HepG2 (cell line): Measurements from ENCODE around the gene SLC19A1. TPM values are rescaled to one million over a fixed set of nuclear protein-coding genes. Genes with fewer than 3 reads are reported as not detected.

Experiments
- ATAC-seq: fragments of 200-7000 bp; cut with Tn5 transposase; 3 replicates; pipeline ENCODE4 v1.9.1; 2020; ENCODE audit warnings: mild to moderate bottlenecking, moderate library complexity
- BruUV-seq: library from RNA; stranded (reverse); fragments of 400-500 nt; replicated peaks from 2 replicates; lab custom pipeline; 2021; lab: Mats Ljungman, UMichigan
- CTCF ChIA-PET: fragments of 300-600 bp; formaldehyde crosslinking; extraction: SDS; loops from one replicate; lab custom pipeline; 2021; ENCODE audit warnings: low total read pairs, inconsistent platforms, low intra/inter-chr PET ratio; lab: Yijun Ruan, JAX
- POLR2A ChIA-PET: fragments of 350-600 bp; sonication (Branson Sonifier 250); formaldehyde crosslinking; loops from one replicate; lab custom pipeline; 2020; ENCODE audit warnings: antibody characterized with exemption, inconsistent platforms; lab: Yijun Ruan, JAX
- DNase-seq: peaks from one replicate; pipeline ENCODE4 v3.0.0-alpha.2; 2015; ENCODE audit warnings: low spot score
- FAIRE-seq: peaks from 3 replicates; lab custom pipeline; 2011; peaks lifted over from hg19 to GRCh38; lab: Jason Lieb, UNC
- H2AFZ ChIP-seq: one replicate; pipeline ENCODE4 v1.6.1; 2011; ENCODE audit warnings: low read length, inconsistent platforms
- H3K27ac ChIP-seq: fragments of 300-600 bp; 3 replicates; pipeline ENCODE4 v1.8.0; 2011; ENCODE audit warnings: mixed run types, mild to moderate bottlenecking, mixed read lengths, low read length, inconsistent platforms; ENCODE audit not compliant: insufficient read depth; ENCODE audit errors: extremely low read length
- H3K27me3 ChIP-seq, 2 experiments: fragments of 200-600 bp in 1 of 2; 2 replicates in 1 of 2; 3 replicates in 1 of 2; pipeline versions ENCODE4 v1.6.0 to v1.8.0; 2011; ENCODE audit warnings: low read length in 2 of 2, mild to moderate bottlenecking in 2 of 2, moderate library complexity in 2 of 2, inconsistent platforms in 1 of 2; ENCODE audit not compliant: insufficient read depth in 2 of 2, control insufficient read depth in 1 of 2
- H3K36me3 ChIP-seq, 2 experiments: fragments of 200-600 bp in 1 of 2; replicated peaks in 1 of 2; 2 replicates in 1 of 2; 3 replicates in 1 of 2; pipeline versions ENCODE4 v1.5.1 to v1.8.0; 2011; ENCODE audit warnings: low read length in 2 of 2, inconsistent platforms in 1 of 2; ENCODE audit not compliant: insufficient read depth in 2 of 2, control insufficient read depth in 1 of 2
- H3K4me1 ChIP-seq: 2 replicates; pipeline ENCODE4 v1.5.1; 2012; ENCODE audit warnings: low read length, inconsistent platforms; ENCODE audit not compliant: insufficient read depth
- H3K4me2 ChIP-seq: 2 replicates; pipeline ENCODE4 v1.6.0; 2011; ENCODE audit warnings: low read depth, low read length, inconsistent platforms
- H3K4me3 ChIP-seq, 3 experiments: fragments of 200-600 bp in 1 of 3; sonication (generic), shearing (Covaris generic) in 1 of 3; replicated peaks in 1 of 3; 2 replicates each; pipeline ENCODE4 v1.5.1; 2011 to 2016; ENCODE audit warnings: low read length in 3 of 3, inconsistent platforms in 2 of 3, low read depth in 2 of 3, mild to moderate bottlenecking in 2 of 3, control low read depth in 1 of 3, mixed read lengths in 1 of 3; ENCODE audit not compliant: insufficient read depth in 1 of 3
- H3K79me2 ChIP-seq: one replicate; pipeline ENCODE4 v1.6.1; 2011; ENCODE audit warnings: low read length, inconsistent platforms; ENCODE audit not compliant: insufficient read depth
- H3K9ac ChIP-seq: 2 replicates; pipeline ENCODE4 v1.6.0; 2011; ENCODE audit warnings: mild to moderate bottlenecking, low read depth, low read length, inconsistent platforms; ENCODE audit not compliant: insufficient read depth
- H3K9me3 ChIP-seq: 2 replicates; pipeline ENCODE4 v1.5.1; 2012; ENCODE audit warnings: mild to moderate bottlenecking, low read length
- H4K20me1 ChIP-seq: 2 replicates; pipeline ENCODE4 v1.6.0; 2011; ENCODE audit warnings: inconsistent platforms, mild to moderate bottlenecking, low read length, moderate library complexity; ENCODE audit not compliant: insufficient read depth
- HIVEP1 ChIP-seq: sonication (generic); formaldehyde crosslinking; IDR thresholded peaks from 2 replicates; pipeline ENCODE4 v1.4.0; 2020; ENCODE audit warnings: mild to moderate bottlenecking, missing genetic modification reagents
- SALL2 ChIP-seq: sonication (generic); formaldehyde crosslinking; IDR thresholded peaks from 2 replicates; pipeline ENCODE4 v1.8.1; 2023; ENCODE audit warnings: mild to moderate bottlenecking, missing genetic modification reagents, inconsistent platforms
- SP2 ChIP-seq: sonication (generic); formaldehyde crosslinking; IDR thresholded peaks from 2 replicates; pipeline ENCODE4 v1.5.1; 2020; ENCODE audit warnings: mild to moderate bottlenecking, missing genetic modification reagents
- SP4 ChIP-seq: sonication (generic); formaldehyde crosslinking; IDR thresholded peaks from 2 replicates; pipeline ENCODE4 v1.8.1; 2023; ENCODE audit warnings: mild to moderate bottlenecking, missing genetic modification reagents
- ZBTB26 ChIP-seq: IDR thresholded peaks from 2 replicates; pipeline ENCODE4 v1.6.1; 2016; ENCODE audit warnings: missing compliant biosample characterization, missing genetic modification reagents, borderline replicate concordance
- ZBTB40 ChIP-seq, 2 experiments: fragments of 450-650 bp in 1 of 2; sonication (generic) in 1 of 2; formaldehyde crosslinking in 1 of 2; IDR thresholded peaks; 2 replicates each; pipeline versions ENCODE4 v1.6.1 to v1.8.0; 2016 to 2022; ENCODE audit warnings: antibody characterized with exemption in 1 of 2, mild to moderate bottlenecking in 1 of 2, missing genetic modification reagents in 1 of 2
- ZNF275 ChIP-seq: sonication (generic); formaldehyde crosslinking; IDR thresholded peaks from 2 replicates; pipeline ENCODE4 v1.8.0; 2022; ENCODE audit warnings: missing genetic modification reagents, mild to moderate bottlenecking, inconsistent platforms, borderline replicate concordance
- WGBS: methylation state at CpG from one replicate; pipeline ENCODE4 v1.1.6; 2017; ENCODE audit warnings: low lambda C conversion rate; 5-methylcytosine and 5-hydroxymethylcytosine counted together
- in situ Hi-C: cut with HindIII; loops from 2 replicates; pipeline ENCODE4 v1.10.0; 2017; ENCODE audit warnings: low pct_unique_long_range_greater_than_20kb; ENCODE audit not compliant: extremely low pct_ligation_motif_present
- intact Hi-C: fragments of 100-400 bp; cut with micrococcal nuclease; formaldehyde crosslinking; loops from one replicate; pipeline ENCODE4 v1.10.0; 2022; ENCODE audit not compliant: unreplicated experiment
- polyA plus RNA-seq, 8 experiments: library from polyadenylated mRNA; depleted of rRNA in 3 of 8; stranded (reverse) in 7 of 8; unstranded in 1 of 8; fragments of >200 nt; fragmentation: Illumina TruSeq in 4 of 8; extraction: Trizol in 4 of 8; gene quantifications; 2 replicates each; pipeline versions ENCODE4 v1.2.1 to v1.2.3, GENCODE V29; 2011 to 2016; ENCODE audit warnings: low read depth in 4 of 8, missing spikeins in 1 of 8, mixed read lengths in 1 of 8; ENCODE audit not compliant: insufficient read depth in 1 of 8
- total RNA-seq, 5 experiments: library from RNA; depleted of rRNA; stranded (reverse); fragments of >200 nt; fragmentation: Illumina TruSeq; extraction: Trizol; gene quantifications; 2 replicates each; pipeline ENCODE4 v1.2.3, GENCODE V29; 2016; ENCODE audit warnings: low read depth in 1 of 5
- TF ChIP-seq, protein P1 (sequence below): sonication (generic); formaldehyde crosslinking; IDR thresholded peaks from 2 replicates; pipeline ENCODE4 v1.4.0; 2020; ENCODE audit warnings: missing genetic modification reagents, mild to moderate bottlenecking, borderline replicate concordance

SLC19A1 gene
- total and polyA plus RNA-seq, 2 of the 13 experiments (the other 11 are each of a cell fraction or from before 2014, with no cell fraction given), result 21.8 to 23.0 TPM

- ATAC-seq (no peak), DNase-seq (no peak), FAIRE-seq (no peak)
- H3K36me3 ChIP-seq, result peaks cover 4 to 31% of the 10 kb centered on the region in 2 experiments
- BruUV-seq, result no TSS peak
- ChIA-PET CTCF (no interaction called here), POLR2A (interaction anchor here (0.7 to 2.7 kb wide), 22 partner anchors 8 to 585 kb away, joined by 3 to 65 read pairs (median 4); partner anchors contain the start of genes POFUT2 and SLX9)
- peak overlapping the region; percentile 68 for H3K4me2 ChIP-seq
- H3K9ac ChIP-seq, result peak overlapping the region; percentile 69
- H3K4me1 ChIP-seq, result peaks cover 50% of the 10 kb centered on the region
- intact Hi-C loops (no loop called here), in situ Hi-C loops (no loop called here)
- H4K20me1 ChIP-seq, result no peaks in the 10 kb centered on the region
- H3K27me3 ChIP-seq, result no peaks in the 10 kb centered on the region
- WGBS, result 100% methylated on average over 1 of the region's 11 CpGs
- peak overlapping the region; percentile 86 for H3K27ac ChIP-seq
- H2AFZ ChIP-seq, result no peak overlapping the region
- peaks cover 6% of the 10 kb centered on the region for H3K79me2 ChIP-seq
- H3K9me3 ChIP-seq, result peaks cover 19% of the 10 kb centered on the region
- H3K4me3 ChIP-seq, result peak overlapping the region in 1 of 3 experiments; percentile 42; a peak in 3 of 6 replicates
- TF ChIP-seq HIVEP1, result 0 out of 2 replicates have a peak, but pooled peaks have one; percentile 8
- no peak for TF ChIP-seq SALL2 (CRISPR knock-in tag)
- TF ChIP-seq ZBTB26 (CRISPR knock-in tag), result no peak
- TF ChIP-seq, protein P1, sequence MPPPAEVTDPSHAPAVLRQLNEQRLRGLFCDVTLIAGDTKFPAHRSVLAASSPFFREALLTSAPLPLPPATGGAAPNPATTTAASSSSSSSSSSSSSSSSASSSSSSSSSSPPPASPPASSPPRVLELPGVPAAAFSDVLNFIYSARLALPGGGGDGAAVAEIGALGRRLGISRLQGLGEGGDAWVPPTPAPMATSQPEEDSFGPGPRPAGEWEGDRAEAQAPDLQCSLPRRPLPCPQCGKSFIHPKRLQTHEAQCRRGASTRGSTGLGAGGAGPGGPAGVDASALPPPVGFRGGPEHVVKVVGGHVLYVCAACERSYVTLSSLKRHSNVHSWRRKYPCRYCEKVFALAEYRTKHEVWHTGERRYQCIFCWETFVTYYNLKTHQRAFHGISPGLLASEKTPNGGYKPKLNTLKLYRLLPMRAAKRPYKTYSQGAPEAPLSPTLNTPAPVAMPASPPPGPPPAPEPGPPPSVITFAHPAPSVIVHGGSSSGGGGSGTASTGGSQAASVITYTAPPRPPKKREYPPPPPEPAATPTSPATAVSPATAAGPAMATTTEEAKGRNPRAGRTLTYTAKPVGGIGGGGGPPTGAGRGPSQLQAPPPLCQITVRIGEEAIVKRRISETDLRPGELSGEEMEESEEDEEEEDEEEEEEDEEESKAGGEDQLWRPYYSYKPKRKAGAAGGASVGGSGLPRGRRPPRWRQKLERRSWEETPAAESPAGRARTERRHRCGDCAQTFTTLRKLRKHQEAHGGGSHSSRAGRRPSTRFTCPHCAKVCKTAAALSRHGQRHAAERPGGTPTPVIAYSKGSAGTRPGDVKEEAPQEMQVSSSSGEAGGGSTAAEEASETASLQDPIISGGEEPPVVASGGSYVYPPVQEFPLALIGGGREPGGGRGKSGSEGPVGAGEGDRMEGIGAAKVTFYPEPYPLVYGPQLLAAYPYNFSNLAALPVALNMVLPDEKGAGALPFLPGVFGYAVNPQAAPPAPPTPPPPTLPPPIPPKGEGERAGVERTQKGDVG (CRISPR knock-in tag), result no peak
- TF ChIP-seq ZBTB40 (IDR thresholded peaks at IDR 0.05), result no peak
- TF ChIP-seq ZBTB40 (CRISPR knock-in tag; IDR thresholded peaks at IDR 0.05), result peak; percentile 14; the same call in 1 of the 2 replicates
- no peak for TF ChIP-seq ZNF275
- peak; percentile 2; the same call in 1 of the 2 replicates for TF ChIP-seq SP4
- 0 out of 2 replicates have a peak, but pooled peaks have one; percentile 20 for TF ChIP-seq SP2 (CRISPR knock-in tag)
These were observed 17.5 kb downstream of the SLC19A1 start for GRCh38 chr21:45524756-45525152.
